Cortex of kidney (tissue), 1 donor: ENCODE data around the gene CLCA1.
"Not testable (repeated sequence)": the region's sequence is repeated elsewhere in the genome, so short reads cannot be mapped to it uniquely, and the experiment has no call there.

Experiments
- DNase-seq: peaks from one replicate; lab custom pipeline; 2025; lab: John Stamatoyannopoulos, UW

CLCA1 gene

DNA sequence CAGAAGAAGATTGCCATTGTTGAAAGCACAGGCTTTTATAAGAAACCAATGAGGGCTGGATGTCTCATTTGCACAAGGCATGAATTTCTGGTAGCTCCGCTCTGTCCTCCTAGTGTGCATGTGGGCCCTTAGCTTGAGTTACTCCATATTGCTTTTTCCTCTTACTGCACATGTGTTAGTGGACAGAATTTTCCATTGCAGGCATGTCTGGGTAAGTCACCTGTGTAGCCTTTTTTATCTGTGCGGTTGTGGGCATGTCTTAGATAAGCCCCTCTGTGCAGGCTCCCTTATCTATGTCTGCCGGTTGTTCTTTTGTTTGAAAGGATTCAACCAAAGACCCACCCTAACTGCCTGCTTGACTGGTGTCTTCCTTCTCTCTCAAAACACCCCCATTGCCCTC lies 7.2 kb upstream of the CLCA1 start:
- DNase-seq, result no peak

DNA sequence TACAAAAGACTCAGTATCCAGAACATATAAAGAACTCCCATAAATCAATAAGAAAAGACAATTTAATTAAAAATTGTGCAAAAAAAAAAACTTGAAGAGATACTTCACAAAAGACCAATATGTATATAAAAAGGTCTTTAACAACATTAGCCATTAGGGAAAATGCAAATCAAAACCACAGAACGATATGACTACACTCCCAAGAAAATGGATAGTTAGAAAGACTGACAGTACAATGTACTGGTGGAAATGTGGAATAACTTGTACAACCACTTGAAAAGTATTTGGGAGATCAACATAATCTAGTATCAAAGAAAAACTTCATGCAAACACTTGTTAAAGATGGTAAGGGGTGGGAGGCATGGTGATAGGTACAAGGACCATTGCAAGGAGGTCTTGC lies 3.9 kb upstream of the CLCA1 start:
- DNase-seq, result no peak

DNA sequence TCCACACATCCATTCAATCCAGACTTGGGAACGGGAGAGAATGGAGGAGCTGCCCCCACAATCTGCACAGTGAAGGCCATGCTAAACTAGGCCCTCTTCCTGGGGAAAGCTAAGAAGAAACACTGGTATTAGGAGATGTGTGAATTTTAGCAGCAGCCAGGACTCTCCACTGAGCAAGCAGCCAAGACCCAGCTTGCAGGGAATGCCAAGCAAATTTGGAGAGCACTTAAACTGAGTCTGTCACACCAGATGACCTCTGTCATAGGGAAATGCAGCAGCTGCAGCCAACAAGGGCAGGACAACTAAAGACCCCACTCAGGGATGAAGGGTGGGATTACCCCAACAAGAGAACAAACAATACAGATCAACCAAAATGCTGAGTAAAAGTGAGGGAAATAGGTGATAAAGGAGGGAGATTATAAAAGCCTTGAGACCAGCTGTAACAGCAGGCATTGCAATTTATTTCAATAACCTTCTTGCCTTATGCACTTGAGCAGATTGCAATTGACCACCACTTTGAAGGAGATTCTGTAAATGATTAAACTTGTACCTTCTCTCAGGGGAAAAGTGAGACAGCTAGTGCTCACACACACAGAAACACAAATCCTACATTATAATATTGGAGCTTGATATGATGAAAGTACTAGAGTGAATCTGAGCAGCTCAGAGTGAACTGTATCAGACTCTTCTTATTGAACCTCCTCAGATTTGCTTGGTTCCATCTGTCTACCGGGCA lies 2.5 kb upstream of the CLCA1 start:
- no peak for DNase-seq

DNA sequence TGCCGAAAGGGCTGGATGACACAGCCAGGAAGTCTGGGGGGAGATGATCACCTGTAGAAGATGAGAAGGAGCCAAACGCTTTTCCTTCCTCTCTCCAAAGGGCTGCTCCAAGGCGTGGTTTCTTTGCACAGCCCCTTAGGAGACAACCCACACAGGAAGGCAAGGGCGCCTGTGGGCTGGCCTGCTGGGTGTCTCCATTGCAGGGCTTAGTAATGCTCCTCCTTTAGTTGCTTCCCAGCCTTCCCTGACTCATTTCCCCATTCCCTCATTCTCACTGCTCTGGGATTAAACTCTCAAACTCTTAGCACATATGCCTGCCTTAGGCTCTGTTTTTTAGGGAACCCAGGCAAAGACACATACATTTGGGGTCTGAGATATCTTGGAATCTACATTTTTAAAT lies 1.7 kb upstream of the CLCA1 start:
- no peak for DNase-seq

DNA sequence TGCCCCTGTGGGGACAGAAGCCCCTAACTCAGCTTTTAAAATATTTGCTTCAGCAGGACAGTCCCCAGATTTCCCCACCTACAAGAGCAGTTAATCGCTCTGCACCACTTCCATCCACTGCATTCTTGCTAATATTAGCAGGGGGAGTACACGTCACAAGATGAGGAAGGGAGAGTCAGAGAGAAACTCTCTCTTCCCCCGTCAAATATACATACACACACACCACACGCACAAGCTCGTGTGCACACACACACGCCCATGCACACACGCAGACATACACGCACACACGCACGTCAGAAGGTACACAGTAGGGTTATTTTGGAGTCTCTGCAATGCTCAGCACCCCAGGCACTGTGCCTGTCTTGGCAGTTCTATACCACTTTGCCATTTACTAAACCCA lies 2.1 kb downstream of the CLCA1 start:
- DNase-seq, result no peak

DNA sequence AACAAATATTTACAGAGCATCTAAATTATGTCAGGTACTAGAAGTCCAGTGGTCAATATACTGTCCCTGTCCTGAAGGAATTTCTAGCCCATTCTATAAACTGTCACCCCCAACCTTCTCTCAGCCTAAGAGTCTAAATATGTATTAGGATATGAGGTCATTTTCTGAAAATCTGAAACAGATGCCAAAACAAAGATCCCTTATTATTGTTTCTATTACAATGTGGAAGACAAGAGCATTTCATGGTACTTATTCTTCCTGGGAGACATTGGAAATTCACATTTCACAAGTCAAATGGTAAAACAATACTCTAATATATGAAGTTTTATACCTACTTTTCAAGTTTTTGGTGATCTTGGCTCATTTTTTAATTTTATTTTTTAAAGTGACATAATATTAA lies 2.6 kb downstream of the CLCA1 start:
- DNase-seq, result no peak

DNA sequence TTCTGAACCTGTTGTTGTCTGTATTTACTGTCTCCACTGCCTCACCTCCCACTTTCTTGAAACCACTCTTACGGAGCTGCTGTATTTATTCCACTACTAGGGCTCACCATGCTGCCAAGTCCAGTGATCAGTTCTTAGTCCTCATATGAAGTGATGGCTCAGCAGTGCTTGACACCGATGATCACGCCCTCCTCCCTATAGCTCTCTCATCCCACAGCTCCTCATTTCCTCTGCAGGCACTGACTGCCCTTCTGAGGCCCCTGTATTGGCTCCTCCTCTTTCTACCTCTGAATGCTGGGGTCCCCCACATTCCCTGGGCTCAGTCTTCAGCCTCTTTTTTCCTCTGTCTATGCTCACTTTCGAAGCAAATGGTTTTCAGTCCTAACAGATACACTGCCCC lies 3.4 kb downstream of the CLCA1 start:
- no peak for DNase-seq

DNA sequence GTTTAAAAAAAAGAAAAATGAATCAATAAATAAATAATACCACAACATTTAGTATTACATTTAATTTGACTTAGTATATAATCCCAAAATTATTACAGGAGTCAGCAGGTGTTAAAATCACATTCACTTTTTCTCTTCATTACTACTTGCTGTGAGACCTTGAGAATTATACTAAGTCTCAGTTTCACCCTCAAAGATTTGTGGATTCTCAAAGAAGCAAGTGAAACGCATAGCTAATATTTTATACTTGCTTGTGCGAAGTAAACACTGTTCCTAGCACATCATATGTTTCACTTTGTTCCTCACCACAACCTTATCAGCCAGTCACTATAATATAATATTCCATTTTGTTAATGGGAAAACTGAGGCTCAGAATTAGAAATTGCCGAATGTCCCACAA lies 4.0 kb downstream of the CLCA1 start:
- DNase-seq, result no peak

DNA sequence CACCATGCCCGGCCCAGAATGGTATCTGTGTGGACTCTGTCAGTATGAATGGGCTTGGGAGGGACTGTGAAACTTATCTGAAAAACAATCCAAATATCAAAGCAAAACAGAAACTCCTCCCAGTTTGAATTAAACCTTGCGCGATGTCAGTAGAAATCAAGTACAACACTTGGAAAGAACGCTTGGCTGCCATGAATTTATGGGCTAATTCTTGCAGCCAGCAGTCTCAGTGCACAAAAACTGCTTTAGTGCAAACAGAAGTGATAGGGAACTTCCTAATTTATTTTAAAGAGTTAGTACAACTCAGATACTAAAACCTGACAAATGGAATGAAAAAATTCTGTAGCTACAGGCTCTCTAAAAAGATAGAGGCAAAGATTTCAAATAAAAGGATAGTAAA lies 8.5 kb downstream of the CLCA1 start:
- DNase-seq, result no peak

DNA sequence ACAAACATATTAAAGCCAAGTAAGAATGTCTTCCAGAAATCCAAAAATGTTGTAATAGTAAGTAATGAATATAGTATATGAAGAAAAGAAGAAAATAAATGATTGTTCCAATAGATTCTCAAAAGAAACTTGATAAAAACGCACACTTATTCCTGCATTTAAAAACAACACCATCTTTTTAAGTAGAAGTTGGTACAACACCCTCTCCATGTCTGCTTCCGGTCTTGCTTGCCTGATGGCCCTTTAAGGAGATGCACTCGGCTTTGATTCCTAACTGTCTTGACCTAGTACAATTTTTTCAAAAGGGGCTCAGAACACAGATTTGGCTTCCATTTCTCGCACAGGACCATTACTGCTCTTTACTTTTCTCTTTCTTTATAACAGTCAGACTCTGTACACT lies 9.0 kb downstream of the CLCA1 start:
- DNase-seq, result no peak

DNA sequence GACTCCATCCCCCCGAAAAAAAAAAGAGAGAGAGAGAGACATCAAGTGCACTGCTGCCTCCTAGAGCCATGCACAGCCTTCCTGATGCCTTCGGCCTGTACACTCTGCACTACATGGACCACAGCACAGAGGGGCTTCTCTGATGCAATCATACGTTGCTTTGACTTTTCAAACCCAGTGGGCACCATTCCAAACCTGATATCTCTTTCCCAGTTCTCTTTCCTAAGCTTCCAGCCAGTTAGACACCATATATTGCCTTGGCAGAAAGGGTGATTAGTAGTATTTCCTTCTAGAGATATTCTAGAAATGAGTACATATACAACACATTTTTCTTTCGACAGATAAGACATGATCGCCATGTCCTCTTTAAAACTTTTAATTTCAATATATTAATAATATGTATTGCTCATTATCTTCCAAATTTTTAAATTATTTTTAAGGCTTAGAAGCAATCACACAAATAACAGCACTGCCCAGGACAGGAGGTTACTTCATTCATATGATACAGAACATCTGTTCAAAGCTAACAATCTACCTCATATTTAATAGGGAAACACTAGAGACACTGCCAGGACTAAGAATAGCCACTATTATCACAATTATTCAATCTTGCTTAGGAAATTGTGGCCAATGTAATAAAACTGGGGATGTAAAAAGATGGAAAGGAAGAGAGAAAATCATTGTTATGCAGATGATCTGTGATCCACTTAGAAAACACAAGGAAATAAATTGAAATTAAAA lies 9.9 kb downstream of the CLCA1 start:
- no peak for DNase-seq

DNA sequence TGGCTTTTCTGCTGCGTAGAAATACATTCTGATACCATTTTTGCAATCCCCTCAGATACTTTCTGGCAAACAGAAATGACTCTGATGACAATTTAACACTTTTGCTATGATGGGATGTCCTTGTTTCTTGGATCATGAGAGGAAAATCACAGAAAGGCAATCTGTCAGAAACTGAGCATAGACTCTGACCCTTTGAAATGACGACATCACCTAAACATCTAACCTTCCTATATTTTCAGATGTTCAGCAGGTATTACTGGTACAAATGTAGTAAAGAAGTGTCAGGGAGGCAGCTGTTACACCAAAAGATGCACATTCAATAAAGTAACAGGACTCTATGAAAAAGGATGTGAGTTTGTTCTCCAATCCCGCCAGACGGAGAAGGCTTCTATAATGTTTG lies 13.2 kb downstream of the CLCA1 start:
- no peak for DNase-seq

DNA sequence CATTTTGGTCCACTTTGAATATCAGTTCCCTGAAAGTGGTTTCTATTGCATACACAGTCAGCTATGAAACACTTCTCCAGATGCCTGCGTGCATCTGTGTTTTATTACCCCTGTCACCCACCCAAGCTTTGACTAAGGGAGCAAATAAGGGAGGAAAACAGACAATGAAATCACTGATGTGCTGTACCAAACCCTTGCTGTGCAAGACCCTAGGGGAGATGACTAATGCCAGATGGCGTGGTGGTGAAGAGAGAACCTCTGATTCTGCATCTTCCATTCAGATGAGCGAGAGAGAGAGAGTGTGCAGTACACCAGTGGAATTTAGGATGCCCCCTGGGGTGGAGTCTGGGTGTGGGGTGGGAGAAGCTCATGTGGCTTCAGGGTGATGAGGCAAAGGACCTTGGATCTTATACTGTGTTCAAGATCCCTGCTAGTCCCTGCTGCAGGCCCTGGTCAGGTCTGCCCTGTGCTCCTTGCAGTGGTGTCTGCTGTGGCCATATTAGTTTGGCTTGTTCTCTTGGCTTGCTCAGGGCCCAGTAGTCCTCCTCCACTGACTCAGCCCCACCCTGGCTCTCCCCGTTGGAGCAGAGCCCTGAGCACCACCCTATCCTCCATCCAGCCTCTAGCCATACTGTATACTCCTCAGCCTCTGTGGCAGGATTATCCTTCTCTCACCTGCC lies 18.5 kb downstream of the CLCA1 start:
- no peak for DNase-seq

DNA sequence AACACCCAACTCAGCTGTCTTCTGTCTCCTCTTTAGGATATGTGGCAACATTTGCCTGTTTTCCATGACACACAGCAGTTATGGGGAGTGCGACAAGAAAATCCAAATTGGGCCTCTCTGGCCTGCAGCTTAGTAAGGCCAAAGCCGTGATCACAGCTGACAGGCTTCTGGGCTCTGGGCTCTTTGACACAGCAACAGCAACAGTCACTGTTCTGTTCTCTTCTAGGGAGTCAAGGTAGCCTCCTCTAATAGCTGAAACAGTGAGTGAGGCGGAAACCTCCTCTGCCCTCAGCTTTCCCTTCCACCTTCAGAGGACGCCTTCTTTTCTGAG lies 19.0 kb downstream of the CLCA1 start:
- DNase-seq, result no peak

DNA sequence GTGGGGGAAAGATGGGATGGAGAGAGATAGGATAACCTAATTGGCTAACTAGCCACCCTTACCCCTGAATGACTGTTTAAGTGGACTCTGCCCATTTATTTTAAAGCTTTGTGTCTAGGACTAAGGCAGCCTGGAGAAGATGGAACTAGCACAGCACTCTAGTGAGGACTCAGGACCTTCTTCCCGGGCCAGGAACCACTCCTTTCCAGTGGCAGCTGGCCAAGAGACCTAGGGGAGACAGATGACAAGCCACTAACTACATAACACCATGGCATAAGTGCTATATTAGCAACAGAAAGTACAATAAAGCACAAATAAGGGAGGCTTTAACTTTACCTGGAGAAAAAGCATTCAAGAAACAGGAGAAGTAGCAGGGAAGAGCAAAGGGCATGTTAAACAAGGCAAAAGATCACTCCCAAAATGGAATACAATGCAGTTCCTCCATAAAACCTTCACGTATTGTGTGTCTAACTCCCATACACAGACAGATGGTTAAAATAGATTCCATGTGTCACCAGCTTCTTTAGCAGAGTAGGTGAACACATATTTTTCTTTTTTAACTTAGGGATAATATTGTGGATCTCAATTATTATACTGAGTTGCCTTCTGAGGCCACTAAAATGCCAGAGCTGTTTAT lies 20.6 kb downstream of the CLCA1 start:
- no peak for DNase-seq

DNA sequence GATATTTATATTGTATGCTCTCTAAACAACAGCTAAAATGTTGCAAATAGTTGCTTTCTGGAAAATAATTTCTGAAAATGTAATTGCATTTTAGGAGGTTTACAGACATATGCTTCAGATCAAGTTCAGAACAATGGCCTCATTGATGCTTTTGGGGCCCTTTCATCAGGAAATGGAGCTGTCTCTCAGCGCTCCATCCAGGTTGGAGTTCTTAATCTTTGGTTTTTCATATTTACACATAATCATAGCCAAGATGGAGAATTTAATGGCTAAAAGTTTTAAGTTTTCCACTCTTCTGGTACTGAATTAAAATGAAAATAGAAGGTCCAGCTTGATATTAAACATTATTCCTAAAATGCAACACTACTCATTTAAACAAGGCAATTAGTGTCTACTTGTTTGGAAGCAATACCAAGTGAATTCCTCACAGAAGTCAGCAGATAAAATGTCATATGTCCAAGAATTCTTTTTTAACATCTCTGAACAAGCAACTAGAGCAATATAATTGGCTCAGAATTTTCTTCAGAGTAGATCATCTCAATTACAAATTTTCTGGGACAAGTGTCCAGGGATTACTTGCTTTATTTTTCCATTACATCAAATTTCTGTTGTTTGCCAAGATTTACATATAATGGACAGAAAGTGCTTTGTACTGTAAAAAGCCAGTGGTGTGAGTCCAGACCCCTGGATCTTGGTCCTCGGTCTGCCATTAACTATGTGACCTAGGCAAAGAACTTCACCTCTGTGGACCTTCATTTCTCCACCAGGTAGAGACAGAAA lies 22.6 kb downstream of the CLCA1 start:
- DNase-seq, result no peak

DNA sequence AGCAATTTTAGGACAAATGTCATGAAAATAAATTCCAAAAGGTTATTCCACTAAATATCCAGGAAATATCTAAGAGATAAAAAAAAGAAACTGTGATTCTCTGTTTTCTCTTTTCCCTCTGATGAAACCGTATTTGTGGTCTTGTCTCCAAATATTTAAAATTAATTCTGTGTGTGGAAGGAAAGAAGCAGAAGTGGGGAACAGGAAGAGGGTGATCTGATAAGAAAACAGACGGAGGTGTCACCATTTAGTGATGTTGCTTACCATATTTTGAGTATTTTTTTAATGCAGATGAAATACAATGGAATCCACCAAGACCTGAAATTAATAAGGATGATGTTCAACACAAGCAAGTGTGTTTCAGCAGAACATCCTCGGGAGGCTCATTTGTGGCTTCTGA lies 29.6 kb downstream of the CLCA1 start:
- no peak for DNase-seq

DNA sequence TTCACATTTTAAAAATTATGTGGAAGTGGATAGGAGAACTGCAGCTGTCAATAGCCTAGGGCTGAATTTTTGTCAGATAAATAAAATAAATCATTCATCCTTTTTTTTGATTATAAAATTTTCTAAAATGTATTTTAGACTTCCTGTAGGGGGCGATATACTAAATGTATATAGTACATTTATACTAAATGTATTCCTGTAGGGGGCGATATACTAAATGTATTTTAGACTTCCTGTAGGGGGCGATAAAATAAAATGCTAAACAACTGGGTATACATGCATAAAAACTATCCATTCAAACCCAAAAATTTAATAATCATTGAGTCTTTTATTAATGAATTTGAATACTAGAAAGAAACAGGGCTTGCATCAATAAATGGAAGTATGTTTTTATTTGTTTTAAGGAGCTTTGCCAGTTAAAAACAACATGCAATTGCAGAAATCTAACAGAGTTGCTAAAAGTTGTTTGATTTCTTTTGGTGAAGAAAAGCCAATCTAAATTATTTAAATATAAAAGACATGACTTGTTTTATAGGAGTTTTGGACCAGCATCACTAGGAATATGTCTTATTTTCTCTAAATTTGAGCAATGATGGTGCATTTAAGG lies 31.4 kb downstream of the CLCA1 start:
- no peak for DNase-seq

DNA sequence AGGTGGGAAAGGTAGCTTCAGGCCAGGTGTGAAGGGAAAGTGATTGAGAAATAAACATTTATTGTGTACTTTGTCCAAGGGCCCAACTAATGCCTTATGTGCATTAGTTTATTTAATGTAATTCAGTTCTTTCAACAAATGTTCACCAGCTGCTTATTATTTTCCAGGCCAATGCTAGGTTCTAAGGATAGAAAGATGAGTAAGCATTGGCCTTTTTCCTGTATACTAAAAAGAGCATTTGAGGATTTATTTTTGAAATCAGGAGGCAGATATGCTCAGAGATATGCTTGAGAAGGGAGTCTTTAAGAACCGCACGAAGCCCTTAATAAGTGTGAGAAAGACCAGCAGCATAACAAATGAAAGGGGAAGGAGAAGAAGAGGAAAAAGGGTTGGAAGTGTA lies 32.0 kb downstream of the CLCA1 start:
- no peak for DNase-seq

DNA sequence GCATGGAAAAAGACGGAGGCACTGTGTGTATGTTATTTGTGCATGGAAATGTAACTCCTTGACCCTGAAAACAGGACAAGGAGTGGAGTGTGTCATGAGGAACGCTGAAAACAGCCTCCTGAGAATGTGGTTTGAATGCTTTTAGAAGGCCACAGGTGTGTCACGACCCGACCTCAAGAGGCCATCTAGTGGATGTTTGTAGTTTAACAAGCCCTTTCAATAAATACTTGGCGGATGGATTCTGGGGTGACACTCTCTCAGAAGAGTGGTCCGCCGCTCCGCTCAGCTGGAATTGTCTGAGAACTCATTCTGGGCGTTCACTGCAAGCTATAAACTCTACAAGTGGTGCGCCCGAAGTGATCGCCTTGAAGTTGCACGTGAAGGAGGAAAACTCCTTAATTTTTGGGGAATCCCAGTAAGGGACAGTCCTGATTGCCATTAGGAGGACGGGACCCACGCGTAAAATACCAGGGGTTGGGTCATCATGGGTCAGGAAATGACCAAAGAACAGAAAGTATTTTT lies 33.5 kb downstream of the CLCA1 start:
- not testable (repeated sequence) for DNase-seq

DNA sequence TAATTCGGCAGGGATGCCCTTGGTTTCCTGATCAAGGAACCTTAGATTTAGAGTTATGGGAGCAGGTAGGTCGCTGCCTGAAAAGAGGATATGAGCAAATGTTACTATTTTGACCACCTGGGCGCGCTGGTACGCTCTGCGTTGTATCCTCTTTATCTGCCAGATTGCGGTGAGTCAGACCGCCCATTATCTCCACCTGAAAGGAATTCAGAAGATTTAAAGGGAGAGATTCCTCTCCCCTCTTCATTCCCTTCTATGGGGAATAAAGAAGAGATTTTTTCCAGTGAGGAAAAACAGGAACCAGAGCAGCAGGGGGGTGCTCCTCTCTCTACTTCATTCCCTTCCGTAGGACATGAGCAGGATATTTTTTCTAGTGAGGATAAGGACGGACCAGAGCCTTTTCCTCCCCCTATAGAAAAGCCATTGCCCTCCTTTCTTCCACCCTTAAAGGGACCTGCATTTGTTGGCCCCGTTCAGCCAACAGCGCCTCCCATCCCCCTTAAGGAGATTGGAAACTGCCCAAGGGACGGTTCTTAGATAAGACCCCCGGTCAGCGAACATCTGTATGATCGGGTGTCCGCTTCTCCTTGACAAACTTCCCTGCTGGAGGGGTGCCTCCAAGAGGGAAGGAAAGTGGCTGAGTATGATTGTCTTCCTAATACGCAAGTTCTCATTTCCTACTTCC lies 34.1 kb downstream of the CLCA1 start:
- no peak for DNase-seq
